HG03280 (cell line): Measurements from ENCODE around the gene PLEKHB2.
"Not testable (repeated sequence)": the region's sequence is repeated elsewhere in the genome, so short reads cannot be mapped to it uniquely, and the experiment has no call there.

Source experiments
- ATAC-seq: cut with Tn5 transposase; IDR thresholded peaks from one replicate; pipeline ENCODE4 v1.9.1; 2021; ENCODE audit warnings: mild to moderate bottlenecking, moderate library complexity; ENCODE audit not compliant: unreplicated experiment

The PLEKHB2 gene

DNA sequence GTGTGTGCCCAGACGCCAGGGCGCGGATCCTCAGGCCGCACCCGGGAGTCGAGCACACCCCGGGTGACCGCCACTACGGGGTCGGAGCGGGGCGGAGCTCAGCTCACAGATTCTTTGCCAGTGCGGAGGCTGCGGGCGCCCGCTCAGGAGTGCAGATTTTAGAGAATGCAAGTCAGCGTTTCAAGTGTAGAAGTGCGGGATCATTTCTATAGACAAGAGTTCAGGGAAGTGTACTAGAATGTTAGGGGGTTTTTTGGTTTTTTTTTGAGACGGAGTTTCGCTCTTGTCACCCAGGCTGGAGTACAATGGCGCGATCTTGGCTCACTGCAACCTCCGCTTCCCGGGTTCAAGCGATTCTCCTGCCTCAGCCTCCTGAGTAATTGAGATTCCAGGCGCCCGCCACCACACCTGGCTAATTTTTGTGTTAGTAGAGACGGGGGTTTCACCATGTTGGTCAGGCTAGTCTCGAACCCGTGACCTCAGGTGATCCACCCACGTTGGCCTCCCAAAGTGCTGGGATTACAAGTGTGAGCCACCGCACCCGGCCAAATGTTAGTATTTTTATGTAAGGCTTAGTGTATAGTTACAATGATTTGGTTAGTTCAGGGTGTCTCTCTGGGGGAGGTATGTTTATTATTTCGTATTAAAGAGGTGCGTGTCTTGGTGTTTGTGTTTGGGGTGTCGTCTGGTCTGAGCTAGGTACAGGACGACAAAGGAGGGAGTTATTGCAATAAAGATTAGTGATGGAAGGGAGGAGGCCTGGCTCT lies 11.3 kb upstream of the PLEKHB2 start:
- peak; percentile 67 for ATAC-seq

DNA sequence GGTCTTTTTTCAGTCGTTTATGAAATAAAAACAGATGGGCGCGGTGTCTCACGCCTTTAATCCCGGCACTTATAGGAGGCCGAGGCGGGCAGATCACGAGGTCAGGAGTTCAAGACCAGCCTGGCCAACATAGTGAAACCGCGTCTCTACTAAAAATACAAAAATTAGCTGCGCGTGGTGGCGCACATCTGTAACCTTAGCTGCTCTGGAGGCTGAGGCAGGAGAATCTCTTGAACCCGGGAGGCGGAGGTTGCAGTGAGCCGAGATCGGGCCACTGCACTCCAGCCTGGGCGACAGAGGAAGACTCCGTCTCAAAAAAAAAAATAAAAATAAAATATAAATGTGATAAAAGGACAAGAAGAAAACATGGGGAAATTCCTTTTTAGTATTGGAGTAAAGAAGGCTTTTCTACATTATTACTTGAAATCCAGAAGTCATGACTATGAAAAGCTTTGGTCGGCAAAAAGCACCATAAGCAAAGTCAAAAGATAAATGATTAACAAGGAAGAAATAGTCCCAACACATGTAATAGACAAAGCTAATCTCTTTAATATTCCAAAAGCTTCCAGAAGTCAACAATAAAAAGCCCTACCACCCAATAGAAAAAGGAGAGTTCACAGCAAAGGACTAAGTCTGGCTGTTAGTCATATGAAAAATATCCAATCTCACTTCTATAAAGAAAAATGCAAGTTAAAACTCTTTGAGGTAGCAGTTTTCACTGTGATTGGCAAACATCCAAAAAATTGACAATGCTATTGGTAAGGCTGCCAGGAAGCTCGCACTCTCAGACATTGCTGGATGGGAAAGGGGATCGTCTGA lies 10.5 kb upstream of the PLEKHB2 start:
- ATAC-seq, result no peak

DNA sequence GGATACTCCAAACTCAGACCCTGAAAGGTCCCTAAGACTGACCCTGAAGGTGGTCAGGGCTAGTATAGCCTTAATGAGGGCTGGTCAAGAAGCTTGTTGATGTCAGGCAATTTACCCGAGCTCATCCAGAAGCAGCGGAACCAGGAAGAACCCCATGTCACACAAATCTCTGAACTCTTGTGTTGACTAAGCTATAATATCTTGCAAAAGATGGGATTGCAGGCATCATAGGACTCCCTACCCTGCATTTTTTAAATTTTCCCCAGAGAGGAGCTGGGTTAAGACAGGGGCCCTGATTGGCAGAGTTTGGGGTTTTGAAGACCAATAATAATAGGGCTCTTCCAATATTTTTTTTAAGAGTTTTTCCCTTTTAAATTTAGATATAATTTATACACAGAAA lies 2.0 kb upstream of the PLEKHB2 start:
- no peak for ATAC-seq

DNA sequence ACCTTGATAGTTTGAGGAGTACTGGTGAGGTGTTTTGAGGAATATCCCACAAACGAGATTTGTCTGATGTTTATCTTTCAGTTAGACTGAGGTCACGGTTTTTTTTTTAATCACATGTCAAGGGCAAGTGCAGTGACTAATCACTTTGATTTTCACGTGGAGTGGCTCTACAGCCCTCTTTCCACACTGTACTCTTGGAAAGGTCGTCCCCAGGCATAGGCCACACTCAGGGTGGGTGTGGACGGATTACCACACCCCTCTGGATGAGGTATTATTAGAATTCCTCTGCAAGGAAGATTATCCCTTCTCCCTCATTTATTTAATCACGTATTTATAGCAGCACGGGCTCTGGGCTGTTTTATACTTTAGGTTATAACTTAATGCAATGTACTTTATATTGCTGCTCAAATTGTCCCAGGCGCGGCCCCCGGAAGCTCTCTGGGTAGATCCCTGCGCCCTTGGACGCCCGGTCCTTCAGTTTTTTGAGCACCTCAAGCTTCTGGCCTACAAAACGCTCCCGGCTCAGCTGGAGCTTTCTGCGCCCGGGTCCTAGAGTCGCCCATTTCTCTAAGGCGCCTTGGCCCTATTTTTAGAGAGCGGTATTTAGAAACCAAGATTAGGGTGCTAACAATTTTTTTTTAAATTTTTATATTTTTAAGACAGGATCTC lies 515 bp upstream of the PLEKHB2 start:
- peak; percentile 70 for ATAC-seq

DNA sequence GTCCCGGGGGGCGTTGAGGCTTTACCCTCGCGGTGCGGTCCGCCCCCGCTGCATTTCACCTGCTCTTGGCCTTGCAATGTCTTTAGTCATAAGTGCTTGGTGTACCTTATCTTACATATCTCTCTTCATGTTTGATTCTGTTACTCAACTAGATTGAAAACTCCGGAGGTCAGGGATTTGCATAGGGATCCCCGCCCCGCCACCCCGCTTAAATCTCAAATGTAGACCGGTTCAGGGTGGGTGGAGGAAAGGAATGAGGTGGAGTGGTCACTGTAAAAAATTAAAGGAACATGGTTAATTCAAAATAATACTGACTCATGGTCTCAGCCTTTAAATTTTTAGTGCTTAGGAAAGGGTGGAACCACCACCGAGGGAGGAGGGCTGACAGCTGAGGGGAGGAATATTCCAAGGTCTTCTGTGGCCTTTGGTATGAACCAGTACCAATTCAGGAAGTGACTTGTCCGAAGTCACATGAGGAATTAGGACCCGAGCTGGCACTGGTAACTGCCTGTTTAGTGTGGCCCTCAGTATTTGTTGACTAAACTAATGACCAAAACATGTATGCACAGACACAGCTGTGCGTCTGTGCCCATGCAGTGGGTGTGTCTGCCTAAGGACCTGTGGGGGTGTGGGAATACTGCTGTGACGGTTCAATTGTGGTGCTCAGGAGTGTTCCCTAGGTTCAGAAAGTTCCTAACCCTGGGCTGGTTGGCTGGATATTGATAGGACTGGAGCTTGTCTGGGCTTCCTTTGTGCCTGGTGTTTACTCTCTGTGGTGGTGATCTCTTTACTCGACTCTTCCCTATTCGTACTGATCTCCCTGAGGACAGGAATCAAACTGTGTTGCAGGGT lies 1.0 kb downstream of the PLEKHB2 start:
- peak; percentile 40 for ATAC-seq

DNA sequence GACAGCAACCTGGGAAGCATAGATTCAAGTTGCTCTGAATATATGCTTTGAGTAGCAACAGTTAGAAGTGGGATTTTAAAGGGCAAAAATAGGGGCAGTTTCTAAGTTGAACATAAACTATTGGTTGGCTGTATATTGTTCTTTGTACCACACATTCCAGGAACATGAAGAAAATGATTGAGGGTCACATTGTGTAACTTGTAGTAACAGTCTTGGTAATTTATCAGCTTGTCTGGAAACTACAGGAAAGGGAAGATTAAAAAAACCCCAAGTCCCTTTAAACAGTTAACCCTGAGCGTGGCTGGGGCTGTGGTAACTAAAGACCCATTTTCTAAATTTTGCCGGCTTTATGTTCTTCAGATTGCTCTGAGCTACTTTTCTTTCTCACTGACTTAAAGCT lies 7.4 kb downstream of the PLEKHB2 start:
- no peak for ATAC-seq

DNA sequence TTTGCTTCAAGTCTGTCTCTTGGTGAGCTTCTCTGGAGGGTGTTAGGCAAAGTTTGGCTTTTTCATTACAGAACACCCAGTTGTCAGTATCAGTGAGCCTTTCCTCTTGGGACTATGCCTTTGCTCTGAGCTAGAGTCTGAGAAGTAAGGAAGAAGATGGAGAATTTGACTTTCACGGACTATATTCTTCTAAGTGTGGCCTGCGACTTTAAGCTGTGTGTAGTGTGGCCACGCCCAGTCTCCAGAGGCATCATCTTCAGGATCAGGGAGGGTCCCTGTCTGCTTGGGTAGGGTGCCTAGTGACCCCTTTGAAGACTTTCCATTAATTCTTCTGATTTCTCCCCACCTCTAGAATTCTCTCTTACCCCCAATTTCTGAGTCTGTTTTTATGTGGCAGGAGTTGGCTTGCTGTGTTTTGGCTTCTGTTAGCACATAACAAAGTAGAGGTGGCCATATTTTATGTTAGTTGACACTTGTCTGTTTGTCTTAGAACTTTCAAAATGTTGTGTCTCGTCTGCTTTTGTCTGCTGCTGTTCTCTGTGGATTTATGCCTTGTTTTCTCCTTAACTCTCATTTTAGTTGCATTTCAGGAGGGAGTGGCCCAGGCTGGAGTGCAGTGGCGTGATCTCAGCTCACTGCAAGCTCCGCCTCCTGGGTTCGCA lies 8.6 kb downstream of the PLEKHB2 start:
- no peak for ATAC-seq

DNA sequence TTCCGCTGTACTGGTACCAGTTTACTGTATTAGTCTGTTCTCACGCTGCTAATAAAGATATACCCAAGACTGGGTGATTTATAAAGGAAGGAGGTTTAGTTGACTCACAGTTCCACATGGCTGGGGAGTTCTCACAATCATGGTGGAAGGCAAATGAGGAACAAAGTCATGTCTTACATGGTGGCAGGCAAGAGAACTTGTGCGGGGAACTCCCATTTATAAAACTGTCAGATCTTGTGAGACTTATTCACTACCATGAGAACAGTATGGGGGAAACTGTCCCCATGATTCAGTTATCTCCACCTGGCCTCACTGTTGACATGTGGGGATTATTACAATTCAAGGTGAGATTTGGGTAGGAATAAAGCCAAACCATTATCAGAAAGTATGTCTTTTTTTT lies 9.8 kb downstream of the PLEKHB2 start:
- not testable (repeated sequence) for ATAC-seq

DNA sequence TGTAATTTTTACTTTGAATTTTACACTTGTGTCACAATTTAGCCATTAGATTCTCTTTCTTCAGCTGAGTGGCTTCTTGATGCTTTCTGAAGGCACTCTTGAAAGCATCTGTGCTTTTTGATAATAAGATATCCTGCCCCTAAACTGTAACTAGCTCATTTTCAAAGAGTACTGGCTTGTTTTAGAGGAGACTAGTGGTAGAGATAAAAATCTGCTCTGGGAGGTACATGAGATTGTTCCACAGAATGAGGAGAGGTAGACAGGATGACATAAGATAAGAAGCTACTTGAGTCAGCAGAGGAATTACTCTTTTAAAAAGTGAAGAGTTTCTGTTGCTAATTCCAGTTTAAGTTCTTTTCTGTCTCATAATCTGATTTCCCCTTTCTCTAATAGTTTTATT lies 10.6 kb downstream of the PLEKHB2 start:
- no peak for ATAC-seq

DNA sequence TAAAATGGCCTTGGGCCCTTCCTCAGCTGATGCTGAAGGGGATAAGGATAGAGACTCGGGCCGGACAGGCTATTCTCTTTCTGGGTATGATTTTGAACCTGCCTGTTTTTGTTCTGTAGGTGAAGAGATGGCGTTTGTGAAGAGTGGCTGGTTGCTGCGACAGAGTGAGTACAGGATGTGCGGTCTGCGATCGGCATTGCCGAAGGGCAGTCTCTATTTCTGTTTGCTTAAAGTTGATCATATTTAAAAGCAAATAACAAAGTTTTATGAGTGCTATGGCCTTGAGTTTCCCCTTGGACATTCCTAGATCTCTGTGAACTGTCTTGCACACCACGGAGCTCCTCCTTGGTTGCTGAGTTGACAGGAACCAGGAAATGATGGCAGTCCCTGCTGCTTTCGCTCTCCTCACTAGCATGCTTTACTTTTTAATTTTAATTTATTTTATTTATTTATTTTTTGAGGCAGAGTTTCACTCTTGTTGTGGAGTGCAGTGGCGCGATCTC lies 15.7 kb downstream of the PLEKHB2 start:
- no peak for ATAC-seq

DNA sequence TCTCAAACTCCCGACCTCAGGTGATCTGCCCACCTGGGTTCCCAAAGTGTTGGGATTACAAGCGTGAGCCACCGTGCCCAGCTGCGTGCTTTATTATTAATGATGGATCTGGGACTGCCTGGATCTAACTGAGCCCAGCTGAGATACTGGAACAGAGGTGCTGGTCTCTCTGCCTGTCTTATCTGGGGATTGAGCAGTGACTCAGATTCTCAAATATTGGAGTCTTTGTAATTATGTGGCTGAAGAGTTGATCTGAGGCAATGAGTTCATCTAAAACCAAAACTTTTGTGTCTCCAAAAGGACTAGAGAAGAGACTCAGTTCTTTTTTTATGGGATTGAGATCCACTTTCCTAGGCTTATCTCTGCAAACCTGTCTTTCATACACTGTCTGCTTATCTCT lies 16.3 kb downstream of the PLEKHB2 start:
- ATAC-seq, result no peak

DNA sequence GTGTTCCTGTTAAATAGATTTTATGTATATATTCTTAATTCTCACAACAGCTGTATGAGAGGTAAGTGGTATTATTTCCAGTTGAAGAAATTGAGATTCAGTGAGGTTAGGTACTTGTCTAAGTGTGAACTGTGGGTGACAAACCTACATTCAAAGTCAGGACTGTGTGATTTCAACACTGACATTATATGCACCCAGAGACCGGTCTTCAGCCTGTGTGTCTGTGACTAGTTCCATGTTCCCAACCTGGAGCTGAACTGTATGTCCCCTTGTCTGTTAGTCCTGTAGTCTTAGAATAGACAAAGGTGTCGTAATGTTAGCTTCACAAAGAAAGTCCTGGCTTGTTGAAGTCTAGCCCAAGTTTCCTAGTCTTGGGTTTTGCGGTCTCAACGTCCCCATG lies 17.4 kb downstream of the PLEKHB2 start:
- ATAC-seq, result no peak

DNA sequence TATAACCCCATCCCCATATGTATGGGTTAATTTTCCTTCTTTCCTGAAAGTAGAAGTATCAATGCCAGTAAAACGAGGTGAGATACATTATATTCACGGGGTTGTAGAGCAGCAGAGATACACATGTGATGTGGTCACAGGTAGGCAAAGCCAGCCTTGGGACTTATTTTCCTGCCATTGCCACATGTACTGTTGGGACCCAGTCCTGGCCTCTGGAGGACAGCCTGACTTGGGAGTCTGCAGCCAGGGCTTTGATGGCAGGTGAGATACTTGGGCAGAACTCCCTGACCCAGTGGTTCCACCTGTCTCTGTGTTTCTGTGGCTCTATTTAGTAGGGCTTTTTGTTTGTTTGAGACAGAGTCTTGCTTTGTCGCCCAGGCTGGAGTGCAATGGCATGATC lies 18.1 kb downstream of the PLEKHB2 start:
- ATAC-seq, result no peak

DNA sequence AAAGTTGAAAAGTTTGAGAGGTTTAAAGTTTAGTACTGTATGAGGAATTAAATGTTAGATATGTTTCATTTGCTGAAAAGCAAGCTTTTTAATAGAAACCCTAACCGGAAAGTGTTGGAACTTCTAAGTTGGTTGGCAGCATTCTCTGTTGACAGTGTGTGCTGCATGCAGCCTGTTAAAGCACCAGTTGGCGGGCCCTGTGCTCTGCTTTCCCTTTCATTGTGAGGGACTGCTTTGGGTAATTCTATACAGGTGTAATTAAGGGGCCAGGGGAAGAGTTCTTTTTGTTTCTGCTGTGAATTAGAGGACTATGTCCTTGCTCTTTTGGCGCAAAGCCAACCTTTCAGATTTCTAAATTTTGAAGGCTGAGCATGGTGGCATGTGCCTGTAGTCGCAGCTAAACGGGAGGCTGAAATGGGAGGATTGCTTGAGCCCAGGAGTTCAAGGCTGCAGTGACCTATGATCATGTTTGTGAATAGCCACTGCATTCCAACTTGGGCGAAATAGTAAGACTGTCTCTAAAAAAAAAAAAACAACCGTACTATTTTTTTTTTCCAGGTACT lies 20.1 kb downstream of the PLEKHB2 start:
- no peak for ATAC-seq

DNA sequence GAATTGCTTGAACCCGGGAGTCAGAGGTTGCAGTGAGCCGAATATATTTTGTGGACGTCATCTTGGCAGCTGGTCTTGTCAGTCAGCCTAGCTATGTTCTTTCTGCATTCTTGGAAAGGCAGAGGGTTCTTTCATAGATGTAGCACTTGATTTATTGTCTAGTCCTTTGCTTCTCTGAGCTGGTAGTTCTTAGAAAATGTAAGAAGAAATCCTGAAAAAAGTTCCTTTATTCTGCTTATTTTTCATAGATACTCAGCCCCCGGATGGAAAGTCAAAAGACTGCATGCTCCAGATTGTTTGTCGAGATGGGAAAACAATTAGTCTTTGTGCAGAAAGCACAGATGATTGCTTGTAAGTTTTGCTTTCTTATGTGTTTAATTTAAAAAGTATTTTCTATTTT lies 21.3 kb downstream of the PLEKHB2 start:
- no peak for ATAC-seq

DNA sequence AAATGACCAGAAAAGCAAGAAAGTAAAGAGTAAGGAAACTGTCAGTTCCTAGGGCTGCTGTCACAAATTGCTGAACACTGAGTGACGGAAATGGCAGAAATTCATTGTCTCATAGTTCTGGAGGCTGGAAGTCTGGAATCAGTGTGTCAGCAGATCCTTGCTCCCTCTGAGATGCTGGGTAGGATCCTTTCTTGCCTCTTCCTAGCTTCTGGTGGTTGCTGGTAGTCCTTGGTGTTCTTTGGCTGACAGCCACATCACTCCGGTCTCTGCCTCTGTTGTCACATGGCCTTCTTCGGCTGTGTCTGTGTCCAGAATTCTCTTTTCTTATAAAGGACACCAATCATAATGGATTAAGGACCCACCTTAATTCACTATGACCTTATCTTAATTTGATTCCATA lies 21.9 kb downstream of the PLEKHB2 start:
- no peak for ATAC-seq

DNA sequence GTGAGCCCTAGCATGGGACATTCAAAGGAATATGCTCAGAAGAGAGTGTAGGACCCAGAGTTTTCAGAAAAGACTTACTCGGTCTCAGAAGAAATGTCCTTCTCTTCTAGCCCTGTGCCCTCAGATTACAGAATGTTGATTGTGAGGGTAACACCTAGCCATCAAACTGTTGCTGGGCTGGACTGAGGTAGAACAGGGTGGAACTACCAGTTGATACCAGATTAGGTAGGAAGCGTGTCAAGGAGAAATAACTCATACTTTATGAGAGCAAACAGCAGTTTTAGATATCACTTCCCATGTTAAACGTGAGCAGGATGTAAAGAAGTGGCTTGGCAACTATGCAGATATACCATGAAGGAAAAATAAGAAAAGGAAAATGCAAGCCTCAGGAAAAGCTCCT lies 22.8 kb downstream of the PLEKHB2 start:
- no peak for ATAC-seq

DNA sequence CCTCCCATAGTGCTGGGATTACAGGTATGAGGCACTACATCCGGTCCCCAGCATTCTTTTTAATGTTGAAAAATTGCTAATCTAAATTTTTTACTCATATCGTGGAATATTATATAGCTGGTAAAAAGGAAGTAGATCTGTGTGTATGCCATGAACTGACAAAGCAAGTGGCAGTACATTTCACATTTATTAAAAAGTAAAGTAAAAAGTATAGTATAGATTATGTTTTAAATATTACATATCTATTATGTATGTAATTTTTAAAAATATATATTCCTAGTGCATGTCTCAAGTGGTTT lies 25.1 kb downstream of the PLEKHB2 start:
- no peak for ATAC-seq

DNA sequence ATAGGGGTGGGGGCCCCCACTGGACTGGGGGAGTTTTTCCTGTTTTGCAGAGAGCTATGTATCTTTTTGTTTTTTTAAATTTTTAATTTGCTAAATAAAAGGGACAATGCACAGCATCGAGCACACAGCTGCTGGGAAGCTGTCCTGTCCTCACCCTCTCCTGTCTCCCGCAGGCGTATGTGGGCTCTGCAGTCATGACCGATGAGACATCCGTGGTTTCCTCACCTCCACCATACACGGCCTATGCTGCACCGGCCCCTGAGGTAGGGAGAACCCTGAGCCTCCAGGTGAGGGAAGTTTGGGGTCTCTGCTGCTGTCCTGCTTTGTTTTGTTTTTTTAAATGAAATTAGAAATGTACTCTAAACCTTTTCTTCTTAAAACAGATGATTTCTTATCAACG lies 27.6 kb downstream of the PLEKHB2 start:
- ATAC-seq, result no peak

DNA sequence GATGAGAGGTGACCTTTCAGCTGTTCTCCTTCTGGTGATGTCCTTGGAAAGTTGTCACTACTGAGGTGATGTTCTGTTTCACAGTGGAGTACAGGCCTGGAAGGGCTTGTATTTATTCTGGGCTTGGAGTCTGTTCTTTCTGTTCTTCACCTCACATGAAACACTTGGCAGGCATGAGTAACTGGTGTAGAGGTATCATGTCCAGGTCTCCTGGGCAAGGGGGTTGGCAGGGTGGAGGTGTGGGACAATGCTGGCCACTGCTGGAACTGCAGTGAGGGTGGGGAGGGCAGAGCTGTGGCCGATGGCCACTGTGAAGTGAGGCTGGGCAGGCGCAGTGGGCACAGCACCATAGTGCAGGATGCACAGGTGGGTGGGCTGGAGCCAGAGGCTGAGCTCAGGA lies 35.4 kb downstream of the PLEKHB2 start:
- ATAC-seq, result no peak
